GM11168 (cell line): ENCODE measurements around the gene DBI.

Experiments
- in situ Hi-C: fragments of 300-500 bp; cut with MboI; formaldehyde crosslinking; loops from one replicate; pipeline ENCODE4 v1.12.0; 2022; ENCODE audit warnings: low sequenced_read_pairs; ENCODE audit not compliant: unreplicated experiment

The DBI gene

GRCh38 chr2:119389615-119390306, 23.0 kb downstream of the DBI start:
- in situ Hi-C loops = no loop called here

- in situ Hi-C loops = no loop called here
Observed at GRCh38 chr2:119393971-119394748, 27.4 kb downstream of the DBI start.

- in situ Hi-C loops = no loop called here
Observed at GRCh38 chr2:119397196-119397595, 30.4 kb downstream of the DBI start.

GRCh38 chr2:119402106-119402505, 35.3 kb downstream of the DBI start:
- in situ Hi-C loops = loop anchor here (10.0 to 25.0 kb wide), 2 partner anchors 73 to 260 kb away; no protein-coding TSS in a partner anchor

- in situ Hi-C loops = loop anchor here (10.0 to 25.0 kb wide), 2 partner anchors 72 to 259 kb away; no protein-coding TSS in a partner anchor
Observed at GRCh38 chr2:119402645-119403560, 36.1 kb downstream of the DBI start.

GRCh38 chr2:119403618-119404017, 36.8 kb downstream of the DBI start:
- in situ Hi-C loops = loop anchor here (10.0 to 25.0 kb wide), 2 partner anchors 71 to 259 kb away; no protein-coding TSS in a partner anchor

- in situ Hi-C loops = loop anchor here (10.0 to 25.0 kb wide), 2 partner anchors 70 to 257 kb away; no protein-coding TSS in a partner anchor
Observed at GRCh38 chr2:119405151-119405550, 38.4 kb downstream of the DBI start.

- in situ Hi-C loops = loop anchor here (10.0 to 25.0 kb wide), 2 partner anchors 67 to 255 kb away; no protein-coding TSS in a partner anchor
Observed at GRCh38 chr2:119407430-119408220, 40.8 kb downstream of the DBI start.

GRCh38 chr2:119408221-119408619, 41.4 kb downstream of the DBI start:
- in situ Hi-C loops = loop anchor here (10.0 to 25.0 kb wide), 2 partner anchors 67 to 254 kb away; no protein-coding TSS in a partner anchor

- in situ Hi-C loops = loop anchor here (10.0 to 25.0 kb wide), 2 partner anchors 65 to 253 kb away; no protein-coding TSS in a partner anchor
Observed at GRCh38 chr2:119409506-119409905, 42.7 kb downstream of the DBI start.

GRCh38 chr2:119414894-119415293, 48.1 kb downstream of the DBI start:
- in situ Hi-C loops = loop anchor here (25.0 kb wide), 1 partner anchor 247 kb away; no protein-coding TSS in a partner anchor

GRCh38 chr2:119415630-119416029, 48.9 kb downstream of the DBI start:
- in situ Hi-C loops = loop anchor here (25.0 kb wide), 1 partner anchor 247 kb away; no protein-coding TSS in a partner anchor

- in situ Hi-C loops = loop anchor here (25.0 kb wide), 1 partner anchor 246 kb away; no protein-coding TSS in a partner anchor
Observed at GRCh38 chr2:119416299-119416923, 49.6 kb downstream of the DBI start.

- in situ Hi-C loops = loop anchor here (25.0 kb wide), 1 partner anchor 244 kb away; no protein-coding TSS in a partner anchor
Observed at GRCh38 chr2:119417908-119418307, 51.1 kb downstream of the DBI start.

- in situ Hi-C loops = loop anchor here (25.0 kb wide), 1 partner anchor 243 kb away; no protein-coding TSS in a partner anchor
Observed at GRCh38 chr2:119419065-119419464, 52.3 kb downstream of the DBI start.

- in situ Hi-C loops = loop anchor here (25.0 kb wide), 1 partner anchor 242 kb away; no protein-coding TSS in a partner anchor
Observed at GRCh38 chr2:119419803-119420508, 53.2 kb downstream of the DBI start.

GRCh38 chr2:119421304-119421703, 54.5 kb downstream of the DBI start:
- in situ Hi-C loops = loop anchor here (25.0 kb wide), 1 partner anchor 241 kb away; no protein-coding TSS in a partner anchor
